ENCODE measurements around the gene ZIC1.

ZIC1 gene

GRCh38 chr3:147400111-147400510 lies 9.1 kb upstream of the ZIC1 start:
- TF ChIP-seq, protein P1, sequence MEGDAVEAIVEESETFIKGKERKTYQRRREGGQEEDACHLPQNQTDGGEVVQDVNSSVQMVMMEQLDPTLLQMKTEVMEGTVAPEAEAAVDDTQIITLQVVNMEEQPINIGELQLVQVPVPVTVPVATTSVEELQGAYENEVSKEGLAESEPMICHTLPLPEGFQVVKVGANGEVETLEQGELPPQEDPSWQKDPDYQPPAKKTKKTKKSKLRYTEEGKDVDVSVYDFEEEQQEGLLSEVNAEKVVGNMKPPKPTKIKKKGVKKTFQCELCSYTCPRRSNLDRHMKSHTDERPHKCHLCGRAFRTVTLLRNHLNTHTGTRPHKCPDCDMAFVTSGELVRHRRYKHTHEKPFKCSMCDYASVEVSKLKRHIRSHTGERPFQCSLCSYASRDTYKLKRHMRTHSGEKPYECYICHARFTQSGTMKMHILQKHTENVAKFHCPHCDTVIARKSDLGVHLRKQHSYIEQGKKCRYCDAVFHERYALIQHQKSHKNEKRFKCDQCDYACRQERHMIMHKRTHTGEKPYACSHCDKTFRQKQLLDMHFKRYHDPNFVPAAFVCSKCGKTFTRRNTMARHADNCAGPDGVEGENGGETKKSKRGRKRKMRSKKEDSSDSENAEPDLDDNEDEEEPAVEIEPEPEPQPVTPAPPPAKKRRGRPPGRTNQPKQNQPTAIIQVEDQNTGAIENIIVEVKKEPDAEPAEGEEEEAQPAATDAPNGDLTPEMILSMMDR (conservative IDR thresholded peaks at IDR 0.05; ENCODE audit: control insufficient read depth, insufficient read depth, low read depth, low read length), result no peak
- H3K4me3 ChIP-seq (ENCODE audit: control insufficient read depth, low read depth, low read length), result no peak overlapping the region
- no peak for DNase-seq (ENCODE audit: low read depth)

- no peak overlapping the region for H3K4me3 ChIP-seq (ENCODE audit: control insufficient read depth, low read depth, low read length)
- no peak for DNase-seq (ENCODE audit: low read depth)
- TF ChIP-seq, protein P1 (conservative IDR thresholded peaks at IDR 0.05; ENCODE audit: control insufficient read depth, insufficient read depth, low read depth, low read length), result no peak
Measured at GRCh38 chr3:147400999-147401398, 8.2 kb upstream of the ZIC1 start.

DNA sequence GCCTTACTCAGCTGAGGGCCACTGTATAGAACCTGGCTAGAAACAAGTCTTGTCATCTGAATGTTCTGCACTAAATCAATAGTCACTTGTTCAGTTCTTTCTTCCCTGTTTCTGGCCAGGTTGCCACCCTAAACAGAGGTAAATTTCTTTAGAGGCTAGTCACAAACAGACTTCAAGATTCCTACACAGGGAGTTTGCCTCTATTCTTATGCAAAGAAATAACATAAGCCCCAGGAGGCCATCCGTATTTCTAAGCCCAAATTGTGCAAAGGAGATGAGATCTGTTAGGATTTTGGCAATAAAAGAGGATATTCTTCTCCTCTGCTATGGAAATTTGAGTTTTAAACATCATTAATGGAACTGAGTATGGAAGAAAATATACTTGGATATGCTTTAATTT lies 7.7 kb upstream of the ZIC1 start:
- TF ChIP-seq, protein P1 (conservative IDR thresholded peaks at IDR 0.05; ENCODE audit: control insufficient read depth, insufficient read depth, low read depth, low read length), result no peak
- no peak for DNase-seq (ENCODE audit: low read depth)
- no peak overlapping the region for H3K4me3 ChIP-seq (ENCODE audit: control insufficient read depth, low read depth, low read length)

DNA sequence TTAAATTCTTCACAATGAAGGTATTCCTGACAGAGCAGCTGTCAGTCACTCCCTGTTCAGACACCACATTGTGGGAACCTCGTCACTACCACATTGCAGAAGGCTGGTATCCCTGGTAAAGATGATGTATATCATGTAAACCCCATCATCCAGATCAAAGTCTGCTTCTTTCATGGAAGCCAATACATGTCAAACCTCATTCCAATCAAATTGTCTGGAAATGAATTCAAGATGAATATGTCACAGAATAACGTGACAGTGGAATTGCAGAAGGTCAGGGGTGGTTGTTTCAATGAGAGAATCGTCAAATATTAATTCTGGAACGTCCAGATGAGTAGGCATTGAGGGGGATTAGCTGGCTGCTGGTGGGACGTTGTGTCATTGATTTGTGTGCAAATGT lies 7.0 kb upstream of the ZIC1 start:
- no peak for DNase-seq (ENCODE audit: low read depth)
- TF ChIP-seq, protein P1 (conservative IDR thresholded peaks at IDR 0.05; ENCODE audit: control insufficient read depth, insufficient read depth, low read depth, low read length), result no peak

GRCh38 chr3:147403511-147403910 lies 5.7 kb upstream of the ZIC1 start:
- TF ChIP-seq, protein P1 (conservative IDR thresholded peaks at IDR 0.05; ENCODE audit: control insufficient read depth, insufficient read depth, low read depth, low read length), result no peak
- no peak overlapping the region for H3K4me3 ChIP-seq (ENCODE audit: control insufficient read depth, low read depth, low read length)
- DNase-seq (ENCODE audit: low read depth), result no peak

More for the DNA sequence above, 7.0 kb upstream of the ZIC1 start:
- H3K4me3 ChIP-seq (ENCODE audit: control insufficient read depth, low read depth, low read length), result no peak overlapping the region

GRCh38 chr3:147404000-147404799 lies 5.0 kb upstream of the ZIC1 start:
- H3K4me3 ChIP-seq (ENCODE audit: control insufficient read depth, low read depth, low read length), result no peak overlapping the region
- no peak for DNase-seq (ENCODE audit: low read depth)
- TF ChIP-seq, protein P1 (conservative IDR thresholded peaks at IDR 0.05; ENCODE audit: control insufficient read depth, insufficient read depth, low read depth, low read length), result no peak

Data from fibroblast of mammary gland (primary cell).